Suppressor macrophage treated with lipopolysaccharide for 4 hours (primary cell): ENCODE measurements around the gene CTSW.

ENCODE experiments used
- DNase-seq: peaks from one replicate; pipeline ENCODE4 v3.0.0-alpha.2; 2020

The CTSW gene

DNA sequence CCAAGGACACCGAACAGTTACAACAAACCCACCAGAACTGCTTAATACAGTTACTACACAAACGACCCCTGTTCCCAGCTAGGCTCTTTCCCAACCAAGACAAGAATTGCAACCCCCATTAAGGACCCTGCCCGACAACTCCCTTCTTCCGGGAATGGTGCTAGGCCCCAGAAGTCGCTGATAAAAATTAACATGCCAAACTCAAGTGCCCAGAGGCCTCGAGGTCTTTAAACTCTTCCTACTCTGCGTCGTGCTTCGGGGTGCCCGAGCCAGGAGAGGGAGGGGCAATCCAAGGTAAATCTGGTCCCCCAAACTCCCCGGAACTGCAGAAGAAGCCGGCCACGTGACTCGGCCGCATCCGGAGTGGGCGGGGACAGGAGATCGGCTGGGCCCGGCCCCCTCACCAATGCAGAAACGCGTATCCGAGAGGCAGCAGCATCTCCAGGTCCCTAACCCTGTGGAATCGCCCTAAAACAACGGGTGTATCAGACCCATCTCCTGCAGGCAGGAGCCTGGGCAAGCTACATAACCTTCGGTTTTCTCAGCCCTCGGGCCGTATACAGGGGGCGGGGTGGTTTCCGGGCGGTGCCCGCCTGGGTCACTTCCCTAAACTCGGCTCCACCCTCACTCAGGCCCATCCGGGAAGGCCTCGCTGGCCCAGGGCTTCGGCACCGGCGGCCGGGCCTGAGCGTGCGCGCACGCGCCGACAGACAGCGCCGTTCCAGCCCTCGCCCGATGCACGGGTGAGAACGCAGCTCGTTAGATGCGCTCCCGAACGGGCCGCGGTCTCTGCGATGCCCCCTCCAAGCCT, 22.7 kb upstream of the CTSW start:
- DNase-seq = peak; percentile 92

DNA sequence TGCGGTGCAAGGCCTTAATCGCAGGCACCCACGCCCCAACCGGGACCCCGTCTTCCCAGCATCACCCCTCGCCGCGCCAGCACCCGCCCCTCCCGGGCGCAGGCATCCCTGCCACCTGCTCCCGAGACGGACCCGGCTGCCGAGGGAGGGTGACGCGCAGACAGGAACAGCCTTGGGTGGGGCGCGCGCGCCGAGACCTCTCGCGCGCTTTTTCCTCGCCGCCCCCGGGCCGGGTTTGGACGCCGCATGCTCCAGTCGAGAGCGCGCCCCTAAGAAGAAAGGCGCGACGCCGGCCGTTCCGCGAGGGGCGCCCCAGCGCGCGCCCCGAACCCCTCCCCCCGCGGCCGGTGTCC, 22.2 kb upstream of the CTSW start:
- DNase-seq = no peak

DNA sequence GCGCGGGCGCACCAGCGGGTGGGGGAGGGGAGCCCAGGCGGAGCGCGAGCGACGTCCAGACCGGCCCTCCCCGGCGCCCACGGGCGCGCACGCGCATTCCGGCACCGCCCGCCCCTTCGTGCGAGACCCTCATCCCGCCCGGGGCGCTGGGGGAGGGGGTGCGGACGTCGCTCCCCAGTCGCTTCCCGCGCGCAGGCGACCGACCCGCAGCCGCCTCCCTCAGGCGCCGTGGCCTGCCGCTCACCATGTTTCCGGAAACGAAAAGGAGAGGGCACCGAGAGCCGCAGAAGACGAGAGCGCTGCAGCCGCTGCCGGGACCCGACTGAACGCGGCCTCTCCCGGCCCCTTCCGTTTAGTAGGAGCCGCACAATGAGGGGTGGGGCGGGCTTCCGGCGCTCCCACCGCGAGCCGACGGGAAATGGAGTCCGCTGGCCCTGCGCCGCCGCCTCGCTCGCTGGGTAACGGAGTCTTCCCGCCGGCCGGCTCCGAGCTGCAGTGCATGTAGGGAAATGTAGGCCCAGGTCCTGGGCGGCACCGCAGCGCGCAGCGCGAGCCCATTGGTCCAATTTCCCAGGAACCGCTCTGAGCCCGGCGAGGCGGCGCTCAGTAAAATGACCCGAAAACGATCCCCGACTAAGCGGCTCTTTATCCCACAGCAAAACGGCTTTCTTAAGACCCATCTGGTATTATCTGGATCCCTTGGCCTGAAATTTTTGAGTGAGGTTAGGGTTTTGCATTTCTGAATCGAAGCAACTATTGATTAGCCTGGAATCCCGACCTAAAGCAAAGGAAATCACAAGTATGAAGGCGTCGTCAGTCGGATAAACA, 21.6 kb upstream of the CTSW start, which contains the start of gene CFL1:
TSS of gene CFL1 (minus strand) at position 328 of the 828 bp plus-strand sequence. CDS start at position 247, 81 bp downstream.
- DNase-seq = peak; percentile 99

DNA sequence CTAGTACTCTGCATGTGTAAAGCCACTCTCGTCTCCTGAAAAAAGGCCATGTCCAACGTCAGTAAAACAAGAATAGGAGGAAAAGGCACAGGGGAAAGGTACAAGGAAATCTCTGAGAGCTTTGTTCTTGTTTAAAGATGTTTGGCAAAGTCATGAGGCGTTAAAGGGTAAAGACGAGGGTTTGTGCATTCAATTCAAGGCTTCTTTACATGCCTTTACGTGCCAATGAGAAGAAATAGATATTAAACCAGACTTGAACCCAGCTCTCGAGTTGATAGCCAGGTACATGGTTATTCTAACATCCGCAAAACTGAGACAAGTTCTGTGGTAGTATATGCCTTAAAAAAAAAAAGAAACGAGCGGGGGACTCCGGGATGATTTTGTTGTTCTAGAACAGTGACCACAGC, 21.0 kb upstream of the CTSW start:
- no peak for DNase-seq

DNA sequence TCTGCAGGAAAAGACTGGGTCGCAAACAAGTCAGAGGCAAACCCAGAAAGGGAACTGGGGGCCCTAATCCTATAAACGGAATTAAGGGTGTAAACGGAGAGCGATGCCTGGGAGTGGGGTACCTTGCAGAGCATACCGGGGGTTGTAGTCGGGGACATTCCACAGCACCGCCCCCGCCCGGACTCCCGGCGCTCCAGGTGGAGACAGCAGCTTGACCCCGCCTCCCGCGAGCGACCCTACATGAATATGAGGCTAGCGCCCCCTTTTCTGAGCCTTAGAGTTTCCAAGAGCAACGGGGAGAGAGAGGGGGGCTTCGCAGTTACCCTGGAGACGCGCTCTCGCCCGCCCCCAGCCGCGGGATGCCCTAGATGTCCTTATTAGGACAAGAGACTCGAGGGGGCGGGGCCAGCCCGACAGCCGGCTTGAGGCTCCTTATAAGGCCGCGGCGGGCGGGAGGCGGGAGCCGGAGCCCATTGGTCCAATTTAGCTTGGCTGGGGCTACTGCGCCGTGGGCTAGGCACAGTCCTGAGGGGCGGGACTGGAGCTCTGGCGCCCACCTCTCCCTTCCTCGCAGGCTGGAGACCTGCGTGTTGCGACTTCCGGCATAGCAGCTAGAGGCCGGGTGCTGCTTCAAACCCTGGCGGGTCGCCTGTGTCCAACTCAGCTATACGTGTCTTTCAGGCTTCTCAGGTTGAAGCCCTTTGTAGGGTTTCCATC, 20.4 kb upstream of the CTSW start:
- peak; percentile 98 for DNase-seq

DNA sequence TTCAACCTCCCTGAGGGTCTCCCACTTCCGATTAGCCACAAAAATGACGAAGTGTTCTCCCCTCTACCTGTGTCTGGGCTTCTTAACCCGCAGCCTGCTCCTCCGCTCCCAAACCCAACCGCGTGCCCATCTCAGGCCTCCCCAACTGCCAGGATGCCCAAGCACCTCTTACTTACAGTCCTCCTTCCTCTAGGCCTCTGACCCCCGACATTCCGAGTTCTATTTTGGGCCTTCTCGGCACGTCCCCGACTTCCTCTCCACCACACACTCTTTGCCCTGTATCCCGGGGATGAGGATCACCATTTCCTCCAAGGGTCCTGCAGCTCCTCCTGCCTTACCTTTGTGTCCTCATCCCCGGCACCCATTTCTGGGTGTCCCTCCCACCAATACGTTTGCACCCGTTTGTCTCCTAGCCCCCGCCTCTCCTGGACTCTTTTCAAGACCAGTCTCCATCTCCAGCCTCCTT, 19.8 kb upstream of the CTSW start:
- DNase-seq = peak; percentile 14

DNA sequence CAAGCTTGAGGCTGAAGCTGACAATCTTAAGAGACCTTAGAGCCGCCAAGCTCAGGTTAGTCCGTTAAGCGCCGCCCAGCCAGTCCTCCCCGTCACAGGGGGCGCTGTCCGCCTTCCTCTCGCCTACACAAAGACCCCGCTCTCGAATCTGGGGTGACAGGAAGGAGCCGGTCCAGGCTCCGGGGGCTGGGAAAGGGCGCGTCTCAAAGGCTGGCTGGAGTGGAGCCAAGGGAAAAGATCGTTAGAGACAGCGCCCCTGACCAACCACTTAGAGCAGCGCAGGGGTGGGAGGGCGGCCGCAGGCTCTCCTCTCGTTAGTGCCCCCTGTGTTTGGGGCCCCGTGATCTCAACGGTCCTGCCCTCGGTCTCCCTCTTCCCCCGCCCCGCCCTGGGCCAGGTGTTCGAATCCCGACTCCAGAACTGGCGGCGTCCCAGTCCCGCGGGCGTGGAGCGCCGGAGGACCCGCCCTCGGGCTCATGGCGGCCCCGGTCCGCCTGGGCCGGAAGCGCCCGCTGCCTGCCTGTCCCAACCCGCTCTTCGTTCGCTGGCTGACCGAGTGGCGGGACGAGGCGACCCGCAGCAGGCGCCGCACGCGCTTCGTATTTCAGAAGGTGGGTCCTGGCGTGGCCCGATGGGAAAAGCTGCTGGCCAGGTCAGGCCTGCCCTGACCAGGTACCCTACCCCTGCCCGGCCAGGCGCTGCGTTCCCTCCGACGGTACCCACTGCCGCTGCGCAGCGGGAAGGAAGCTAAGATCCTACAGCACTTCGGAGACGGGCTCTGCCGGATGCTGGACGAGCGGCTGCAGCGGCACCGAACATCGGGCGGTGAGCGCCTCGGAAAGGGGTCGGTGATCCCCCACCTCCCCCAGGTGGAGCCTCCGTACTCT, 19.1 kb upstream of the CTSW start, which contains the start of gene MUS81:
TSS of gene MUS81 (plus strand) at position 156 of the 887 bp plus-strand sequence. CDS start at position 477, 321 bp downstream.
- peak; percentile 95 for DNase-seq

DNA sequence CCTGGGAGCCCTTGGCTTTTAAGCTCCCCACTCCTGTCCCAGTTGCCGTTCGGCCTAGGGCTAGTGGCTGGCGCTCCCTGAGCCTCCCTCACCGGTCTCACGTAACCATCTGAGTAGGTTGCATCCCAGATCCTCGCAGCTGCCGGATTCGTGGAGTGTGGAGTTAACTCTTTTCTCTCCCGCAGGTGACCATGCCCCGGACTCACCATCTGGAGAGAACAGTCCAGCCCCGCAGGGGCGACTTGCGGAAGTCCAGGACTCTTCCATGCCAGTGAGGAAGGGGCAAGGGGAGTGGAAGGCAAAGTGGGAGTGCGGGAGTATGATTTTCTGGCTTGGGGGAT, 18.5 kb upstream of the CTSW start:
- DNase-seq = no peak

DNA sequence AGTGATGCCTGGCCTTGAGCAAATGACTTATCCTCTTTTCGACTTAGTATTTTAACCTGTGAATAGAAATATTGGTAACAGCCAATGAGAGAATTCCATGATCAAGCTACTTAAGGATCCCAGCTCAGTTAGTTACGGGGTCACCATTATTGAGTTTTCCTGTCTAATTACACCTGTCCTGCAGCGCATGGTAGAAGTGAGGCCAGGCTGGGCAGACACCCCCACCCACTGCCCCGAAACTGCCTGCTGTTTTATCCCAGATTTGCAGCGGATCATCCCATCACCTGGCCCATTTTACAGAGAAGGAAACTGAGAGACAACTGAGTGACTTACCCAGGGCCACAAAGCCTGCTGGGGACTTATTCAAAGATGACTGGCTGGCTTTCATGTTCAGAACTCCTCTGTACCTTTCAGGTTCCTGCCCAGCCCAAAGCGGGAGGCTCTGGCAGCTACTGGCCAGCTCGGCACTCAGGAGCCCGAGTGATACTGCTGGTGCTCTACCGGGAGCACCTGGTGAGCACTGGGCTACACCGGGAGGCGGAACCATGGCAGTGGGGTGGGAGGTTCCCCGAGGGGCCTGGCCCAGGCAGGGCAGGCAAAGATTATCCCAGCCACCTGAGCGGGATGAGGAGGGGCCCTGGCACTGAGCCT, 18.0 kb upstream of the CTSW start:
- no peak for DNase-seq

DNA sequence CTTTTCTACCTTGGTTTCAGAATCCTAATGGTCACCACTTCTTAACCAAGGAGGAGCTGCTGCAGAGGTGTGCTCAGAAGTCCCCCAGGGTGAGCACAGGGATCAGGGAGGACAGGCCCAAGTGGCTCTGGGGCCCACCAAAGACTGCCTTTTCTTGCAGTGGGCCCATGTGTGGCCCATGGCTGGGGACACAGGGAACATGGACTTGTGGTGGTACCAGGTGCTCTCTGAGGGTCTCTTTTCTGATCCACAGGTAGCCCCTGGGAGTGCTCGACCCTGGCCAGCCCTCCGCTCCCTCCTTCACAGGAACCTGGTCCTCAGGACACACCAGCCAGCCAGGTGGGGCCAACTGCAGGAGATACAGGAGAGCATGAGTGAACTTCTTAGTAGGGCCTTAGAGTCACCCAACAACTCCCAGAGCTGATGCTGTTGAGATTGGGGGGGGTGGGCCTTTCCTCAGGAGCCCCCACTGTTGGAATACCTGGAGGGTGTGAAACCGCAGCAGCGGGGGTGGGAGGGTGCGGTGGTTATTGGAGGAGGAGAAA, 17.4 kb upstream of the CTSW start:
- no peak for DNase-seq

DNA sequence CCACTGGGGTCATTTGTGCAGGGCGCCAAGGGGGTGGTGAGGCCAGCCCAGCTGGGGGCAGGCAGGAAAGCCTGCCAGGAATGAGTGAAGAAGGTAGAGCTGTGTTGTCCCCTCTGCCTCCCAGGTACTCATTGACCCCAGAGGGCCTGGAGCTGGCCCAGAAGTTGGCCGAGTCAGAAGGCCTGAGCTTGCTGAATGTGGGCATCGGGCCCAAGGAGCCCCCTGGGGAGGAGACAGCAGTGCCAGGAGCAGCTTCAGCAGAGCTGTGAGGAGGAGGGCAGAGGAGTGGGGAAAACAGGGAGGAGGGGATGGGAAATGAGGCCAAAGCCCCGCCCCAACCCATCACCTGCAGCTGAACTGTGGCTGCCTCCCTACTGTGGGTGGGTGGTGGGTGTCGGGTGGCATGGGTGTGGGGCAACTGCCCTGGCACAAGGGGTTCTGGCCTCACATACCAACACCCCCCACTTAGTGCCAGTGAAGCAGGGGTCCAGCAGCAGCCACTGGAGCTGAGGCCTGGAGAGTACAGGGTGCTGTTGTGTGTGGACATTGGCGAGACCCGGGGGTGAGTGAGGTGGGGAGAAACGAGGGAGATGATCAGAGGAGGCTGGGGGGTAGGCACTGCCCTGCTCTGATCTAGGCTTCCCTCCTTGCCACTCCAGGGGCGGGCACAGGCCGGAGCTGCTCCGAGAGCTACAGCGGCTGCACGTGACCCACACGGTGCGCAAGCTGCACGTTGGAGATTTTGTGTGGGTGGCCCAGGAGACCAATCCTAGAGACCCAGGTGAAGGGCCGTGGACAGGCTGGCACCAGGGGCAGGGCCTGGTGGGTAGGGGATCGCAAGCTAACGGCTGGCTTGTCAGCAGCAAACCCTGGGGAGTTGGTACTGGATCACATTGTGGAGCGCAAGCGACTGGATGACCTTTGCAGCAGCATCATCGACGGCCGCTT, 16.4 kb upstream of the CTSW start:
- DNase-seq = no peak

DNA sequence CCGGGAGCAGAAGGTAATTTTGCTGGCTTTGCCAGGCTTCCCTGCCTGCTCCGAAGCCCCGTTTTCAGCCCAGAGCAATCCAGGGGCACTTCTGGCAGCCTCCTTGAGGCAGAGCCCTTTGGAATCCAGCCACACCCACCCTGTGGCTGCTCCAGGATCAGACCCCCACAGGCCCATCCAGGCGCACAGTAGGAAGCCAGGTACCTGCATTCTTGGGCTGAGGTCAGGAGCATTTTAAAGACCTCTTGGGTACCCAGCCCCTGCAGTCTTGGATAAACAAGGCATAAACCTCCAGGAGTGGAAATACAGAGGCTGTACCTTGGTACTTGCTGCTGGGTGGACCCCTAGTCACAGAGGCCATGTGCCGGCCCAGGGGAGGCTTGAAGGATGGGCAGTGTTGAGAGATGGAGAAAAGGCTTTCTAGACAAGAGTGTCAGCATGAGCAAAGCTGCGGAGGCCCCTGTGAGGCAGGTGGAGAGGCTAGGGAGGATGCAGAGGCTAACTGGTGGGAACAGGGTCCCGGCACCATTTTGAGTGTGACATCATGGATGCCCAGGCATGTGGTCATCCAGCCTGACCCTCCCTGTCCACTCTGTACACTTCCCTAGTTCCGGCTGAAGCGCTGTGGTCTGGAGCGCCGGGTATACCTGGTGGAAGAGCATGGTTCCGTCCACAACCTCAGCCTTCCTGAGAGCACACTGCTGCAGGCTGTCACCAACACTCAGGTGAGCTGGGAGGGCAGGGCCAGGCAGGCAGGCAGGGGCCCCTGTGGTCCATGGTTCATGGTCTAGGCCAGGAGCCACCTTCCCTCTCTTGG, 15.5 kb upstream of the CTSW start:
- DNase-seq = no peak

DNA sequence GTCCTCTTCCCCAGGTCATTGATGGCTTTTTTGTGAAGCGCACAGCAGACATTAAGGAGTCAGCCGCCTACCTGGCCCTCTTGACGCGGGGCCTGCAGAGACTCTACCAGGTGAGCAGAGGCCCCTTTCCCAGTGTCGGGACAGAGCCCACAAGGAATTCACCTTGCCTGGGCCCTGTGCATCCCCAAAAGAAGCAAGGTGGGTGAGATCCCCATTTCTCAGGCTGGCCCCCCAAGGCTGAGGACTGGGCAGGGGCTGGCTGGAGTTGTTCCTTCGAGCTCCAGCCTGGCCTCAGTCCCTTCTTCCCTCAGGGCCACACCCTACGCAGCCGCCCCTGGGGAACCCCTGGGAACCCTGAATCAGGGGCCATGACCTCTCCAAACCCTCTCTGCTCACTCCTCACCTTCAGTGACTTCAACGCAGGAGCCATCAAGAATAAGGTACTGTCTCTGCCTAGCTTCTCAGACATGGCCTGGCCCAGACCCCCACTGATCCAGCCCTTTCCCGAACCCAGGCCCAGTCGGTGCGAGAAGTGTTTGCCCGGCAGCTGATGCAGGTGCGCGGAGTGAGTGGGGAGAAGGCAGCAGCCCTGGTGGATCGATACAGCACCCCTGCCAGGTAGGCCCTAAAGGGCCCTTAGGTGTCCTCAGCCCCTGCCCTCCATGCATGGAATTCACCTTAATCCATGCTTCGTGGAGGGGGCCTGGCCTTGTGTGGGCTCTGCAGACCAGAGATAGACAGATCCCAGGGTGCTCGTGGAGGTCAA, 14.7 kb upstream of the CTSW start:
- no peak for DNase-seq

DNA sequence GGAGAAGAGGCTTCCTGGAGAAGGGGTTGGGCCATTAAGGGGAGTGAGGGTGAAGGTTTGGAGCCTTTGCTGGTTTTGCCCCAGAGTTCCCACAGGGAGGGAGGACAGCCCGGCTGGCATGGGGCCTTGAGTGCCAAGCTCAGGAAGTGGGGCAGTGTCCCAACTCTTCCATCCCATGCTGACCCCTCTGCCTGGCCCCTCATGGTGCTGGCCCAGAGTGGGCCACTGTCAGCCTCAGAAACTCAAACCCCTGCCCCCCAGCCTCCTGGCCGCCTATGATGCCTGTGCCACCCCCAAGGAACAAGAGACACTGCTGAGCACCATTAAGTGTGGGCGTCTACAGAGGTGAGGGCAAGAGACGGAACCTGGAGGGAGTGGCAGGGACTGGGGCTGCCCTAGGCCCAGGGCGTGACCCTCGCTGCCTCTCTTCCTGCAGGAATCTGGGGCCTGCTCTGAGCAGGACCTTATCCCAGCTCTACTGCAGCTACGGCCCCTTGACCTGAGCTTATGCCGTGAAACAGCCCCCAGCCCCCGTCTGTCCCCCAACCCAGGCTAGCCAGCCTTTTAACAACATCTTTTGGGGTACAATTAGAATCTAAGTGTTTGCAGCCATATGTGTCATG, 14.0 kb upstream of the CTSW start:
- DNase-seq = no peak

DNA sequence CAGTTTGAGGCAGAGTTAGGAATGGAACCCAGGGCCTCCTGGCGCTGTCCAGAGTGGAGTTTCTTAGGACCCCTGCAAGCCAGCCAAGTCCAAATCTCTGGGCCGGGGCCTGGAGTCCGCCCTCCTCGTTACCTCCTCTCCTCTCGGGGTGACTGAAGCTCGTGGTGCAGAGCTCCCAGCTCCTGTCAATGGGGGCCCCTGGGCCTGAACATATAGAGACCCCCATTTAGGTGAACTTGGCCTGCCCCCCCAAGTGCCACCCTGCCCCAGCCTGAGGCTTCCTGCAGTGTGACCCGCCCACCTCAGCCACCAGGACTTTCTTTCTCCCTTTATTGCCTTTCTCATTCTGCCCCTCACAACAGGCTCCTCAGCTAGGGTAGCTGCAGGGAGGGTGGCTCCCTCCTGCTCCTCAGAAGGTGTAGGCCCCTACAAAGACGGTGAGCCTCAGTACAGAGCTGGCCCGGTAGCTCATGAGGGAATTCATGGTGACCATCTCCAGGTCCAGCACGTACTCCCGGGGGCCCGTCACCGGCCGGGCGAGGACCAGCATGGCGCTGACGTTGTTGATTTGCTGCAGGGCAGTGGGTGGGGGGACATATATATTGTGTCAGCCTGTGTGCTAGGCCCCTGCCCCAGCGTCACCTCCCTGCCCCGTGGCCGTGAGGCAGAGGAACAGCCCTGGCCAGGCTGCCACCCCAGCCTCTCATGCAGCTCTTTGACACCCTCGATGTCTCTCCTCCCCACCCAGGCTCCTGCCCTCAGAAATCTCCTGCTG, 12.9 kb upstream of the CTSW start:
- DNase-seq = no peak

DNA sequence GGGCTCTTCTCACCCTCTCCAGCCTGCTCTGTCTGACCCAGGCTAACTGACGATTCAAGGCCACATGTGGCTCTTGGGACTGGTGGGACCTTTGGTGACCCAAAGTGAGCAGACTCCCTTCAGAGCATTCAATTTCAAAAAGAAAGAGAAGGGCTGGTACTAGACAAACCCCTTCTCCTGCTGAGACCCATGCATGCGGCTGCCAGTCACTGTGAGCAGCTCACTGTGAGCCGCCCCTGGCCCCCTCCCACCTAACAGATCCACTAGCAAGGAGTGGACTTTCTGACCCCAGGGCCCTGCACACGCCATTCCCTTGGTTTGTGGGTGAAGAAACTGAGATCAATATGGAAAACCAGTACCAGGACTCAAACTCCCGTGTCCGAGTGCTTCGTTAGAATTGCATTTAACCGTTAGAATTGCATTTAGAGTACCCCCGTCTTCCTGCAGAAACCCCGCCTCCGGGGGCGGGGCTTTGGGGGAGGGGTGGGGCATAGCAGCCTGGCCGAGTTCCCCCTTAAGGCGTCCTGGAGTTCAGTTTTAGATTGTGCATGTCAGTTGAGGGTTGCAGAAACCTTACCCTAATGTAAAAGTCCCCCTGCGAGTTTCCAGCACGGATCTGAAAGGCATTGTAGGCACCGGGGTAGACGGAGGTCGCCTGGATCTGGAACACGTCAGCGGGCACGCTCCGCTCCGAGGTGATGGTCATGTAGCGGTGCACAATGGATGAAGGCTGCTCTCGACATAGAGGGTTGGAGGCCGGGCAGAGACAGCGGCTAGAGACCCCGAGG, 12.2 kb upstream of the CTSW start:
- DNase-seq = no peak
